Measurements from ENCODE around the gene PSMA3.

The PSMA3 gene

GRCh38 chr14:58313699-58314098 lies 69.1 kb downstream of the PSMA3 start:
- DNase-seq (ENCODE audit: low read depth) = no peak
- TF ChIP-seq, protein P1, sequence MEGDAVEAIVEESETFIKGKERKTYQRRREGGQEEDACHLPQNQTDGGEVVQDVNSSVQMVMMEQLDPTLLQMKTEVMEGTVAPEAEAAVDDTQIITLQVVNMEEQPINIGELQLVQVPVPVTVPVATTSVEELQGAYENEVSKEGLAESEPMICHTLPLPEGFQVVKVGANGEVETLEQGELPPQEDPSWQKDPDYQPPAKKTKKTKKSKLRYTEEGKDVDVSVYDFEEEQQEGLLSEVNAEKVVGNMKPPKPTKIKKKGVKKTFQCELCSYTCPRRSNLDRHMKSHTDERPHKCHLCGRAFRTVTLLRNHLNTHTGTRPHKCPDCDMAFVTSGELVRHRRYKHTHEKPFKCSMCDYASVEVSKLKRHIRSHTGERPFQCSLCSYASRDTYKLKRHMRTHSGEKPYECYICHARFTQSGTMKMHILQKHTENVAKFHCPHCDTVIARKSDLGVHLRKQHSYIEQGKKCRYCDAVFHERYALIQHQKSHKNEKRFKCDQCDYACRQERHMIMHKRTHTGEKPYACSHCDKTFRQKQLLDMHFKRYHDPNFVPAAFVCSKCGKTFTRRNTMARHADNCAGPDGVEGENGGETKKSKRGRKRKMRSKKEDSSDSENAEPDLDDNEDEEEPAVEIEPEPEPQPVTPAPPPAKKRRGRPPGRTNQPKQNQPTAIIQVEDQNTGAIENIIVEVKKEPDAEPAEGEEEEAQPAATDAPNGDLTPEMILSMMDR (IDR thresholded peaks at IDR 0.05; ENCODE audit: insufficient read depth, low read depth, low read length, missing control alignments) = no peak
- no peak overlapping the region for H3K4me3 ChIP-seq (ENCODE audit: low read length)

DNA sequence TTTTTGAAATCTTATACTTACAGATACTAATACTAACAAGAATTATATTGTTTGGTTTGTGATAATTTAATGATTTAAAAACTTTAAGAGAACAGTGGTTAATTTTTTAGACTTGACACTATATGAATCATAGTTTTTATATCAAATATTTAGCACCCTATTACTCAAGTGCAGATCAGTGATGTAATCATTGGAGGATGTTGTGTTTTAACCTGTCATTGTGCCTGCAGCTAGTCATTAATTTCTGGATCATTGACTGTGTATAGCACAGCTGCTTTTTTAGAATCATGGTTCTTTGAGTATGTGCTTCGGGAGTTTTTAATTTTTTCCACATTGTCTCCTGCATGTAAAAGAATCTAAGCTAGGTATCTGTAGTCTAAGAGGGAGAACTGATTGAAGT lies 71.0 kb downstream of the PSMA3 start:
- DNase-seq (ENCODE audit: low read depth) = peak; percentile 87
- H3K4me3 ChIP-seq (ENCODE audit: low read length) = no peak overlapping the region
- TF ChIP-seq, protein P1 (IDR thresholded peaks at IDR 0.05; ENCODE audit: insufficient read depth, low read depth, low read length, missing control alignments) = no peak

All from epithelial cell of esophagus (primary cell).